GM18502 (cell line): ENCODE results near the gene ADA.

ENCODE experiments used
- ATAC-seq: cut with Tn5 transposase; IDR thresholded peaks from one replicate; pipeline ENCODE4 v1.9.1; 2021; ENCODE audit warnings: mild to moderate bottlenecking; ENCODE audit not compliant: unreplicated experiment, poor library complexity

Gene ADA

DNA sequence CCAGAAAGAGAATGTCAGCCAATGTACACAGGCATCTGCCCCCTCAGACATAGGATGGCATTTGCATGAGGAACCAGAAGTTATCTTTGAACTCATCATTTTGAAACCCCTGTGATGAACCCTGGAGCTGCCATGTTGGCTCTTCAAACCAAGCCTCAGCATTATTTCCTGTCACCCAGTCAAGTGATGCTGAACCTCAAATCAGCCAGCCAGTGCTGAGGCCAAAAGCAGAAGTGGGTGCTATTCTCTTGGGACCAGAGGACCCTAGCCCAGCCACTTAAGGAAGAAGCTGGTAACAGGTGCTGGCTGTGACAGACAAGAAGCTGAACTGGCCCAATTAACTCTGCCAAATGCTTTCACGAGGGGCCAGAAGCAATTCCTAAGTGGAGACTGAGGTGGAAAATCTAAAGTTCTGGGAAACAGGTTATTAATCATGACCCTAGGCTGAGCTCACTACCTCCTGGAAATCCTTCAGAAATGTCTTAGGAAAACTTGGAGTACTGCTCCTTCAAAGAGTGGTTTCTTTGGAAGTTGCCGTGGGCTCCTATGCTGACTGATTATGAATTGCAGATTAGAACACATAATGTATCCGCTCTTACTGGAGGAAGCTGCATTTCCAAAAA, 65.1 kb downstream of the ADA start:
- peak; percentile 65 for ATAC-seq

DNA sequence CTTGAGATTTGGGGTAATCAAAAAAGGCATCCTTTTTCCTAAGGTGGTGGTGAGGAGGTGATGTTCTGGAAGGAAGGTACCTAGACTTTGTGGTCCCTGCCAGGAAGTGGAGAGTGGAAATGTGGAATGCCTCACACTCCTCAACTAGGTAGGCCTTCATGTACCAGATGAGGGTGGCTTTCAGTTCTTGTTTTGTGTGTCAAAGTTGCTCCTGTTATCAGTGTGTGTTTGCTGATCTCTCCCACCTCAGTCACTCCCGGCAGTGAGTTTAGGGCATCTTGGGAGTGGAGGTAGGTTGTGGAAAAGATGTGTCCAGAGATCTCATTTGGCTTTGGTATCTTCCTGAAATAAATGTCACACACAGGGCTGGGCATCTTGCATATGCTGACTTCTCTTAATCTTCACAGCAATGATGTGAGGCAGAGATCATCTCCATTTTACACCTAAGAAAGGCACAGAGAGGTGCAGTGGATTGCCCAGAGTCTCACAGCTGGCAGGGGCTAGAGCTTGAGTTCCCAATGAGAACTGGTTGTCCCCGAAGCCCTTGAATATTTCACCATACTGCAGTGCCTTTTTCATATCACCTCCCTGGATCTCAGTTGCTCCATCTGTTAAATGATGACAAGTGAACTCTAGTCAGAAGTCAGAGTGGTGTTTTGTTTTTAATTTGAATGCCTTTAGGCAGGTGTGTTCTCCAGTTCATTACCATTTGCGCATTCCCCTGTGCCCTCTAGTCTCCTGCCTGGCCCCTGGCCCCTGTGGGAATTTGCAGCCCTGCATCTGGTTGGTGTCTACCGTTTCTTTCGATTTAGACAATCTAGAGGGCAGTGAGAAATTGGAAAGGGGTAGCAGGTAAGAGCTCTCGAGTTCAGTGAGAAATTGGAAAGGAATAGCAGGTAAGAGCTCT, 66.2 kb downstream of the ADA start:
- ATAC-seq, result peak; percentile 36

DNA sequence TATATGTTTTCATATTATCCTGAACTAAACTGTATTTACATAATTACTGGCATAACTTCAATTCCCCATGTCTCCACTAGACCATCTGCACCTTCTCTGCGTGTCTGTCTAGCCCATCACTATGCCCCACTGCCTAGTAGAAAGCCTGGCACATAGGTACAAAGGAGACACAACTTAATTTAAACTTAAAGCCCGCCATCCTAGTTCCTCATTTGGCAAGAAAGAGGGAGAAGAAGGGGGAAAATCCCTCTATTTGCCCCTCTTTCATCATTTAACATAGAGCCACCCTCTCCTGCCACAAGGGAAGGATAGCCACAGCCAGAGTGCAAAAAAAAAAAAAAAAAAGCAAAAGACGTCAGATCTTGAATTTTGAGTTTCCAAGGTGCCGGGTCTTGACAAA, 67.3 kb downstream of the ADA start:
- ATAC-seq, result no peak

DNA sequence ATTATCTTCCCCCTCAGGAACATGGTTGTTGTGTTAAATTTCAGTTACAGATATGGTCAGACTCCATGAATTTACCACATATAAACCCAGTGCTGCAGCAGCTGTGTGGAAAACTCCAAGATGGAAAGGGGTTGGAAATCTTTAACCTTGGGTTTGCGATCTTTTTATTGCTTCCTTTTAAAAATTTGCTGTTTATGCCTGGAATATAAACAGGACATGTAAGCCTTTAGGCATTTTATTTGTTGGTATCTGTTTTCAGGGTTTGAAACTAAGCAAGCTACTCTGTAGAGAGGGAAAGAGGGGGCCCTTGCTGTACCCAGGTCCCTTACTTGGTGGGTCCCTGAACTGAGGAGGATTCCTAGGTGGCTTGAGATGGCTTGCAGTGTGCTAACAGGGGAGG, 68.3 kb downstream of the ADA start:
- no peak for ATAC-seq

DNA sequence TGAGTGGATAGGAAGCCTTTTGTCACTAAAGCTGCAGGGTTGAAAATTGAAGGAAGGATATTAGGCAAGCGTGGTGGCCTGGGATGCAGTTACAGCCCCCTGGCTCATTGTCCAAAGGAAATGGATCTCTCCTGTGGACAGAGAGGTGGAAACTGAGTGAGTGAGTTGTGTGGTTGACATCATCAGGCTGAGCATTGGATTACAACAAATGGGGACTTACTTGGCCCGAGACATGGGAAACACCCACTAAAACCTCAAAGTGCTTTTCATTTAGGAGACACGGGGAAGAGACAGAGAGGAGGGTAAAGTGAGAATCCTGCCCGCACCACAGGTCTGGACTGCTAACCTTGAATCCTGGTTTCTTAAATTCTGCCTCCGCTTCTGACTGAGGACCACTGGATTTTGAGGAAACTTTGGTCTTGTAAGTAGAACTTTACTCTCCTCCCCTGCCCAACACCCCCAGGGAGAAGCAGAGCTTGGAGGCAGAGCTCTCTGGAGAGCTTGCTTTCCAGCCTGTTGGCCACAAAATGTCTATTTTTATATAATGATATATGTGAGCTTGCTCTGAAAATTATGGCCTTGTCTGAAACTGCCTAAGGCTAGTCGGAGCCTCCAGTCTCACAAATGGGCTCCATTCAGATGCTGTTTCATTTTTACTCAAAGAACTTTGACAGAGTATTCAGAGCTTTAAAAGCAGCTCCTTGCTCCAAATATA, 69.0 kb downstream of the ADA start, which contains the start of gene PKIG:
PKIG (plus strand) TSS at position 269 of the 715 bp plus-strand sequence. CDS start 31,978 bp downstream, outside the sequence.
- no peak for ATAC-seq

DNA sequence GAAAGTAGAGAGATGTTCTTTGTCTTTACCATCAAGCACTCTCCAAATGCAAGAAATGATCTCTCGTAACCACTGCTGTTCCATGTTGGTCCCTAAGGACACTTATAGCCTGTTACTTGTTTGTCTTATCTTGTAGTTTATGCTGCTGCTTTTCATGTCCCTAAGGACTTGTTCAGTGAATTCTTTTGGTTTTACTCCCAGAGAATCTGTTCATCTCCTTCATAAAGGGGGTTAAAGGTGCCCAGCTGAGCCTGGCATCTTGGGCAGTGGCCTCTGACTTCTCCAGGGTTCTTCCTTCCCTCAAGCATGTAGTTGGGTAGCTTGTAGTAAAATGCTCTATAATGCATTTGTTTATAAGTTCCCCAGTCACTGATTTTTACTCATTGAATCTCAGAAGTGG, 70.0 kb downstream of the ADA start:
- ATAC-seq, result no peak

DNA sequence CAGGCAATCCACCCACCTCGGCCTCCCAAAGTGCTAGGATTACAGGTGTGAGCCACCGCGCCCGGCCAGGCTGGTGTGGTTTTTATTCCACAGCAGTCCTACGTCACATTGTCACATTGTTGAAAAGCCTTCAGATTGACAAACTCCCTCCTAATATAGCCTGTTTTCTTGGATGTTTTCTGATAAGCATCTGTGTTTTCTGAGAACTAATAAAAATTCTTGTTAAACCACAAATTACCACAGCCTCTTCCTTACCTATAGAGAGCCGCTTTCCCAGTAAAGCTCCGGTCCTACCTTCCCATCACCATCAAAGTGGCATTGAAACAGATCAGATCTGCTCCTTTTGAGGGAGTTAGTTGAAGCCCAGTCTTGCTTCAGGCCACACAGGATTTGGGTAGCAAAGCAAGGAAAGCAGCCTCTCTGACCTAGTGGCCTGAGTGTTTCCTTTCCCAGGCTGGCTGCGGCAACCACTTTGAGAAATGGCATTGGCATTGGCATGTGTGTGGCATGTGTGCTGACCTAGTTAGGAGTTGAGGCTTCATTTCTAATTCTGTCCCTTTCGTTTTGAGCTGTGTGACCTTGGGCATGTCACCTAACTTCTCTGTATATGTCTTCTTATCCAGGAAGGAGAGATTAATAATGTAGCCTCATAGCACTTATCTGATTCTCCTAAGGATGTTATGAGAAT, 70.8 kb downstream of the ADA start:
- no peak for ATAC-seq

DNA sequence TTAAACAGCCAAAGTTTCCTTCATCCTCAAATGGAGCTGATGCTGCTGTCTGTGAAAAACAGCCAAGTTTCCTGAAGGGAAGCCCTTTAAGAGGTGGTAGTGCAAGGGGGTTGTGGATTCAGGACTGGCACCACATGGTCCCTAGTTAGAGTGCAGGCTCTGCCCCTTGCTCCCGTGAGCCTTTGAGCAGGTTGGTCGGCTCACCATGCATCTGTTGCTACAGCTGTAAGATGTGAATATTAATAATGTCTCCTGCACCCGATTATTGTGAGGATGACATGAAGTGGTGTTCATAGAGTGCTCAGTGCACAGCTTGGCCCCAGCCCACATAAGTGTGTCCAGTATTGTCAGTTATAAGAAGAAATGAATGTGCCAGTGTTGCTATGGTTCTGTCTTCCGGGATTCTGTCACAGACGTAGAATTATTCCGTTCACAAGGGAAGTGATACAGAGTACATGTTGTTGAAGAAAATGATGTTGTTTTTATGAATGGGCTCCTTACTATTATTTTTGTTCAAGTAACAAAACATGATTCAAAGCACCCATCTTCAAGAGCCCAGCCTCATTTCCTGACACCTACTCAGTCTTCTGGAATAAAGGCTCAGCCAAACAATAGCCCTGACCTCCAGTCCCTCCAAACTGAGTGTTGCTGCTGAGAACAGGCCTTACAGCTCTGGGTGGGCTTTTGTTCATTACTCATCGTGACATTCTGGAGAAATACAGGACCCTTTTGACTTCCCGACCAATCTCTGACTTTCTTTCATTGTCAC, 72.0 kb downstream of the ADA start:
- ATAC-seq, result no peak

DNA sequence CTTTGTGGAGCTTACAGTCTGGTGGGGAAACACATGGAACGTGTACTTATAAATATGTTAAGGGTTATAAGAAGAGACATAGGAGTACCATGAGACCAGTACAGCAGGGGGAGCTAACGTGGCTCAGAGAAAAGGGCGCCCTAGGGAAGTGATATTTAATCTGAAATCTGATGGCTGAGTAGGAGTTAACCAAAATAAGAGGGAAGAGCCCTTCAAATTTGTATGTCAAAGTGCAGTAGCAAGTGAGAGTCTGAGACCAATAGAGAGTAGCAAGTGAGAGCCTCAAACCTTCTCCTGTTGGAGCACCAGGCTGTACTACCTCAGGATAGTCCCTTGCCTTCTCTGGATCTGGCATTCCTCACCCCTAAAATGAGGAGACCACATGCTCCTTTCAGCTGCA, 75.2 kb downstream of the ADA start:
- ATAC-seq, result no peak

DNA sequence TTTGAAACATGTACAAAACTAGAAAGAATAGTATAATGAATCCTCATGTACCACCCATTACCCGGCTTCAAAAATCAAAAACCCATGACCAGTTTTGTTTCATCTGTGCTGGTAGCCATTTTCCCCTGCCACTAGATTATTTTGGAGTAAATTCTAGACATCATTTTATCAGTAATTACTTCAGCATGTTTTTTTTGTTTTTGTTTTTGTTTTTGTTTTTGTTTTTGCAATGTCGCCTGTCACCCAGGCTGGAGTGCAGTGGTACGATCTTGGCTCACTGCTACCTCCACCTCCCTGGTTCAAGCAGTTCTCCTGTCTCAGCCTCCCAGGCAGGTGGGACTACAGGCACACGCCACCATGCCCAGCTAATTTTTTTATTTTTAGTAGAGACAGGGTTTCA, 77.1 kb downstream of the ADA start:
- no peak for ATAC-seq

DNA sequence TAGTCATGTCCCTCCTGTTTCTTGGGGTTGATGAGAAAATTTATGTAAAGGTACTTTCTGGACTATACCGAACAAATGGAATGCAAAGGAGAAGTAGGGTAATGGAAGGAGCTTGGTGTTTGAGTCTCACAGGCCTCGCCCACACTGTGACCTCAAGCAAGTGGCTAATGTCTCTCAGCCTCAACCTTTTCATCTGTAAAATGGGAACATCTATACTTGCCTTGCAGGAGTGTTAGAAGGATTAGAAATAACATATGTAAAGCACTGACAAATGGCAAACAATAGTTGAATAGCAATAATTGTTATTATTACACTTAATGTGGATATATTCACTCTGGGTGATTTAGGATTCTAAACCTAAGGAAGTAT, 78.0 kb downstream of the ADA start:
- no peak for ATAC-seq

DNA sequence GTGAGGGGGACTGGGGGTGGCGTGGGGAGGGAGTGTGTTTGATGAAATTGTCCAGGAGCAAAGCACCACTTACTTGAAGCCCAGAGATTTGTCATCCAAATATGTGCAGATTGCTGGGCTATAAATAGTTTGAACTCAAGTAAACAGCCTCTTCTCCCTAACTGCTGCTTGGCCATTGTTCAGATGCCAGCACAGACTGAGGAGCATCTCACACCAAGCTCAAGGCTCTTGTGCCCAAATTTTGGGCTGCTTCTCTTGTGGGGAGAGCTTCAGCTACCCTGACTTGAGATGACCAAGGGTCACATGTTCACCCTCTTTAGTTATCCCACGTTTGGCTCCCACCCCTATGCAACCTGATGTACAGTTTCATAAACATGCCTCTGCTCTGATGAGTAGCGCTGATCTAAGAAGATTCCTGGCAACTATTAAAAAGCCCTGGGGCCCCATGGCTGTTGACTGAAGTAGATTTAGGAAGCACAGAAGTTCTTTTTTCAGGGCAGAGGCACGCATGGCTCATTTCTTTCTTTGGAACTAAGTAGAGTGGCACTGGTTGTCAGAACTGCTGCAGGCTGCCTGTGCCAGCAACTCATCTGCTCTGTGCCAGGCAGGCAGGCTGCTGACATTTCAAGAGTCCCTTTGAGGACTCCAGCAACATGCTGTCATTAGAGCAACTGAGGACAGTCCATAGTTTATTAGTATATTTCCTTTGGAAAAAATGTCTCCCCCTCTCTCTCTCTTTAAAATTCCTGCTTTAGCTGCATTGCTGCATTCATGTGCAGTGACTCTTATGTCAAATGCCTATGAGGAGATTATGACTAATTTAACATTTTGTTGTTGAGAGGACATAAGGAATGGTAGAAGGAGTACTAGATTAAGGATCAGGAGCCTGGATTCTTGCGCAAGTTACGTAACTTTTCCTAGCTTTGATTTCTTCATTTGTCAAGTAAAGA, 78.7 kb downstream of the ADA start:
- ATAC-seq, result no peak

DNA sequence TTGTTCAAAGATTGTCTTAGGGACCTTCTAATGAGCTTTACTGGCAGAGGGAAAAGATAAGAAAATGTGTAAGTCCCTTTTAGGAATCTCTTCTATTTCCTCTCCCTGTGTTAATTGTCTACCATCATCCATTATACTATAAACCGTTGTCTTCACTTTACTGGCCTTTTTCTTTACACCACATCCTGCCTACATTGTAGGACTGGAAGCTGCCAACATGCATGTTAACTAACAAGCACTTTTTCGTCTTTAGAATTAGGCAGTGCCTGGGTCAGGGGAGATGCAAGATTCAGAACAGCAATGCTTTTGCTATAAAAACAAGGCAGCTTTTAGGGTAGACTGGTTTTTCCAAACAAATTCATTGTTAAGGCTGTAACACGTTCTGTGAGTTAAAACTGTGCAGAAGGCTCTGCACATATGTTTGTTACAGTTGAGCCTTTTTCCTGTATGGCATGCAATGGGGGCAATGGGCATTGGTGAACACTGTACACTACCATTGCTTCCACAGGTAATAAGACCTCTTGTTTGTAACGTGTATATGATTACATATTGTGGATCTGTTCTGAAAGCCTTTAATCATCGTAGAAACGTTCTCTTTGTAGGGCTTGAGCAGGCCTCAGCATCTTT, 80.0 kb downstream of the ADA start:
- no peak for ATAC-seq

DNA sequence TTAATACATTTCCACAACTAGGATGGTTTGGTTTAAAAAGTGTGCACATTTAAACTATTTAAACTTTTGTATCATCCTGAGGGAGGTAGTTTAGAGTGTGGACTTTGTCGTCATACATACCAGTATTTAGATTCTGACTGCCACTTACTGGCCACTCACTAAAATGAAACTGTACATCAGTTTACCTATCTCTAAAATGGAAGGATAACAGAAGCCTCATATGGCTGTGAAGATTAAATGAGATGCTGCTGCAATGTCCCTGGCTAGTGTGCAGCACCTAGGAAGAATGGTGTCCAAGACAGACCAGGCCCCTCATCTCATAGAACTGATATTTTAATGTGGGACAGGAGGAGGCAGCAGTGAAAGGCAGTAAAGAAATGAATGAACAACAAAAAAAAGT, 81.1 kb downstream of the ADA start:
- ATAC-seq, result no peak
